Stimulated activated CD8-positive, alpha-beta memory T cell treated with anti-CD3 and anti-CD28 coated beads, Interleukin-12 subunit alpha, Interleukin-12 subunit beta, amount 100 ng/mL, for 24 hours (primary cell): ENCODE data around the gene COQ8A.

Experiments
- DNase-seq: peaks from one replicate; pipeline ENCODE4 v3.0.0-alpha.2; 2020; ENCODE audit errors: extremely low read depth

The COQ8A gene

GRCh38 chr1:226973898-226974543, 33.9 kb downstream of the COQ8A start:
- no peak for DNase-seq

GRCh38 chr1:226974544-226975258, 34.6 kb downstream of the COQ8A start:
- no peak for DNase-seq

- DNase-seq = no peak
Measured at GRCh38 chr1:226975259-226976250, 35.5 kb downstream of the COQ8A start.

GRCh38 chr1:226976276-226976977, 36.3 kb downstream of the COQ8A start:
- no peak for DNase-seq

GRCh38 chr1:226976978-226977642, 37.0 kb downstream of the COQ8A start:
- no peak for DNase-seq

- DNase-seq = no peak
Measured at GRCh38 chr1:226977643-226978431, 37.7 kb downstream of the COQ8A start.

- no peak for DNase-seq
Measured at GRCh38 chr1:226978432-226979114, 38.5 kb downstream of the COQ8A start.

GRCh38 chr1:226979115-226979516, 39.0 kb downstream of the COQ8A start:
- DNase-seq = no peak

GRCh38 chr1:226979517-226980121, 39.5 kb downstream of the COQ8A start:
- DNase-seq = no peak

GRCh38 chr1:226980122-226980560, 40.0 kb downstream of the COQ8A start:
- no peak for DNase-seq

GRCh38 chr1:226980565-226981385, 40.7 kb downstream of the COQ8A start:
- DNase-seq = no peak

- DNase-seq = no peak
Measured at GRCh38 chr1:226981386-226981817, 41.3 kb downstream of the COQ8A start.

- DNase-seq = no peak
Measured at GRCh38 chr1:226981838-226982237, 41.7 kb downstream of the COQ8A start.

- DNase-seq = no peak
Measured at GRCh38 chr1:226982451-226983177, 42.5 kb downstream of the COQ8A start.

- DNase-seq = no peak
Measured at GRCh38 chr1:226983247-226983991, 43.3 kb downstream of the COQ8A start.

- no peak for DNase-seq
Measured at GRCh38 chr1:226983992-226984364, 43.9 kb downstream of the COQ8A start.
